HUES6 (cell line): Measurements from ENCODE around the gene FOXO3.

ENCODE experiments used
- H3K27ac ChIP-seq: 2 replicates; pipeline ENCODE4 v1.7.0; 2013; ENCODE audit warnings: low read depth, mild to moderate bottlenecking, low read length, inconsistent platforms
- H3K27me3 ChIP-seq: 2 replicates; pipeline ENCODE4 v1.6.1; 2013; ENCODE audit warnings: low read length; ENCODE audit not compliant: control insufficient read depth, insufficient read depth
- H3K36me3 ChIP-seq: 2 replicates; pipeline ENCODE4 v1.6.1; 2013; ENCODE audit warnings: low read length; ENCODE audit not compliant: control insufficient read depth, insufficient read depth
- H3K4me1 ChIP-seq: 2 replicates; pipeline ENCODE4 v1.6.1; 2013; ENCODE audit warnings: low read length; ENCODE audit not compliant: control insufficient read depth, insufficient read depth
- H3K4me3 ChIP-seq: 2 replicates; pipeline ENCODE4 v1.5.1; 2013; ENCODE audit warnings: low read depth, low read length
- H3K9ac ChIP-seq: one replicate; pipeline ENCODE4 v1.6.1; 2013; ENCODE audit warnings: mild to moderate bottlenecking, low read length
- H3K9me3 ChIP-seq: 2 replicates; pipeline ENCODE4 v1.6.1; 2013; ENCODE audit warnings: low read depth, low read length; ENCODE audit not compliant: control insufficient read depth, insufficient read depth

The FOXO3 gene

GRCh38 chr6:108665495-108666196, 104.9 kb downstream of the FOXO3 start:
- H3K9ac ChIP-seq, result no peak overlapping the region
- H3K4me3 ChIP-seq, result no peak overlapping the region
- H3K27me3 ChIP-seq, result no peaks in the 10 kb centered on the region
- H3K27ac ChIP-seq, result no peak overlapping the region
- no peaks in the 10 kb centered on the region for H3K9me3 ChIP-seq
- H3K36me3 ChIP-seq, result peaks cover 9% of the 10 kb centered on the region; the same call in 1 of the 2 replicates
- peaks cover 19% of the 10 kb centered on the region for H3K4me1 ChIP-seq

GRCh38 chr6:108666656-108667260, 106.0 kb downstream of the FOXO3 start:
- H3K4me3 ChIP-seq, result no peak overlapping the region
- no peaks in the 10 kb centered on the region for H3K9me3 ChIP-seq
- H3K9ac ChIP-seq, result no peak overlapping the region
- no peaks in the 10 kb centered on the region for H3K27me3 ChIP-seq
- no peak overlapping the region for H3K27ac ChIP-seq
- H3K36me3 ChIP-seq, result peaks cover 9% of the 10 kb centered on the region; the same call in 1 of the 2 replicates
- peaks cover 30% of the 10 kb centered on the region for H3K4me1 ChIP-seq

- peaks cover 38% of the 10 kb centered on the region for H3K4me1 ChIP-seq
- H3K36me3 ChIP-seq, result peaks cover 9% of the 10 kb centered on the region; the same call in 1 of the 2 replicates
- H3K27me3 ChIP-seq, result no peaks in the 10 kb centered on the region
- no peak overlapping the region for H3K9ac ChIP-seq
- no peaks in the 10 kb centered on the region for H3K9me3 ChIP-seq
- H3K4me3 ChIP-seq, result no peak overlapping the region
- H3K27ac ChIP-seq, result no peak overlapping the region
Measured at GRCh38 chr6:108667993-108668392, 107.3 kb downstream of the FOXO3 start.

- Histone ChIP-seq H3K4me1 (peaks cover 38% of the 10 kb centered on the region), H3K9me3 (no peaks in the 10 kb centered on the region), H3K4me3 (no peak overlapping the region), H3K9ac (no peak overlapping the region), H3K27me3 (no peaks in the 10 kb centered on the region), H3K36me3 (peaks cover 4% of the 10 kb centered on the region; the same call in 1 of the 2 replicates), H3K27ac (no peak overlapping the region)
Measured at GRCh38 chr6:108669673-108670072, 109.0 kb downstream of the FOXO3 start.

GRCh38 chr6:108671175-108671574, 110.5 kb downstream of the FOXO3 start:
- Histone ChIP-seq H3K27ac (no peak overlapping the region), H3K27me3 (no peaks in the 10 kb centered on the region), H3K4me1 (peaks cover 38% of the 10 kb centered on the region), H3K36me3 (no peaks in the 10 kb centered on the region), H3K9me3 (no peaks in the 10 kb centered on the region), H3K9ac (no peak overlapping the region), H3K4me3 (no peak overlapping the region)

- Histone ChIP-seq H3K36me3 (no peaks in the 10 kb centered on the region), H3K9me3 (no peaks in the 10 kb centered on the region), H3K4me1 (peaks cover 34% of the 10 kb centered on the region), H3K27ac (no peak overlapping the region), H3K9ac (no peak overlapping the region), H3K27me3 (no peaks in the 10 kb centered on the region), H3K4me3 (no peak overlapping the region)
Measured at GRCh38 chr6:108671790-108672189, 111.1 kb downstream of the FOXO3 start.

GRCh38 chr6:108672641-108673040, 111.9 kb downstream of the FOXO3 start:
- no peak overlapping the region for H3K4me3 ChIP-seq
- H3K27me3 ChIP-seq, result no peaks in the 10 kb centered on the region
- H3K4me1 ChIP-seq, result peaks cover 25% of the 10 kb centered on the region
- no peaks in the 10 kb centered on the region for H3K9me3 ChIP-seq
- no peaks in the 10 kb centered on the region for H3K36me3 ChIP-seq
- H3K27ac ChIP-seq, result no peak overlapping the region
- H3K9ac ChIP-seq, result no peak overlapping the region

GRCh38 chr6:108673153-108673552, 112.4 kb downstream of the FOXO3 start:
- peaks cover 24% of the 10 kb centered on the region for H3K4me1 ChIP-seq
- H3K27me3 ChIP-seq, result no peaks in the 10 kb centered on the region
- no peak overlapping the region for H3K4me3 ChIP-seq
- H3K9ac ChIP-seq, result no peak overlapping the region
- H3K36me3 ChIP-seq, result no peaks in the 10 kb centered on the region
- no peaks in the 10 kb centered on the region for H3K9me3 ChIP-seq
- no peak overlapping the region for H3K27ac ChIP-seq

- Histone ChIP-seq H3K36me3 (no peaks in the 10 kb centered on the region), H3K27ac (no peak overlapping the region), H3K4me1 (peaks cover 24% of the 10 kb centered on the region)
Measured at GRCh38 chr6:108673602-108674001, 112.9 kb downstream of the FOXO3 start.

GRCh38 chr6:108675226-108676200, 114.8 kb downstream of the FOXO3 start:
- H3K36me3 ChIP-seq, result no peaks in the 10 kb centered on the region
- no peak overlapping the region for H3K9ac ChIP-seq
- H3K27ac ChIP-seq, result no peak overlapping the region
- H3K27me3 ChIP-seq, result no peaks in the 10 kb centered on the region
- no peaks in the 10 kb centered on the region for H3K9me3 ChIP-seq
- peaks cover 24% of the 10 kb centered on the region for H3K4me1 ChIP-seq
- H3K4me3 ChIP-seq, result no peak overlapping the region

More at GRCh38 chr6:108673602-108674001, 112.9 kb downstream of the FOXO3 start:
- Histone ChIP-seq H3K9me3 (no peaks in the 10 kb centered on the region), H3K27me3 (no peaks in the 10 kb centered on the region), H3K4me3 (no peak overlapping the region), H3K9ac (no peak overlapping the region)
